CD4-positive, CD25-positive, alpha-beta regulatory T cell (primary cell): ENCODE data around the gene SORCS2. TPM values are rescaled to one million over a fixed set of nuclear protein-coding genes. Genes with fewer than 3 reads are reported as not detected.

Source experiments
- ATAC-seq, 2 donors: fragments of 150-1000 bp; cut with Tn5 transposase; one replicate each; pipeline ENCODE4 v1.10.0; 2021; ENCODE audit warnings: low read depth in 2 of 2, moderate number of reproducible peaks in 2 of 2, moderate library complexity in 1 of 2
- DNase-seq, 3 donors: peaks; one replicate each; pipeline versions ENCODE4 v3.0.0 to v3.0.0-alpha.2; 2012 to 2022; ENCODE audit warnings: mixed read lengths in 1 of 3
- H3K27ac ChIP-seq: one replicate; pipeline ENCODE4 v1.7.0; 2013; ENCODE audit warnings: mild to moderate bottlenecking, low read length; ENCODE audit not compliant: insufficient read depth, poor library complexity, severe bottlenecking
- H3K27me3 ChIP-seq: one replicate; pipeline ENCODE4 v1.7.0; 2013; ENCODE audit warnings: low read length; ENCODE audit not compliant: control insufficient read depth, insufficient read depth
- H3K36me3 ChIP-seq: one replicate; pipeline ENCODE4 v1.7.0; 2013; ENCODE audit warnings: mild to moderate bottlenecking, low read length, moderate library complexity; ENCODE audit not compliant: control insufficient read depth, insufficient read depth
- H3K4me1 ChIP-seq: 2 replicates; pipeline ENCODE4 v1.7.0; 2013; ENCODE audit warnings: mild to moderate bottlenecking, low read length; ENCODE audit not compliant: insufficient read depth, control insufficient read depth, poor library complexity, severe bottlenecking
- H3K4me3 ChIP-seq: one replicate; pipeline ENCODE4 v1.7.0; 2013; ENCODE audit warnings: low read depth, mild to moderate bottlenecking, low read length, moderate library complexity
- H3K9me3 ChIP-seq, 2 experiments: 1 replicate in 1 of 2; 2 replicates in 1 of 2; pipeline ENCODE4 v1.7.0; 2013; ENCODE audit warnings: low read length in 2 of 2, mild to moderate bottlenecking in 1 of 2, moderate library complexity in 1 of 2; ENCODE audit not compliant: control insufficient read depth in 2 of 2
- H3K27ac Mint-ChIP-seq, 3 donors: one replicate each; pipeline ENCODE4 v1.8.0; 2020 to 2022; ENCODE audit warnings: mild to moderate bottlenecking in 3 of 3, mixed read lengths in 3 of 3, moderate library complexity in 2 of 3
- H3K27me3 Mint-ChIP-seq: one replicate; pipeline ENCODE4 v1.8.0; 2022; ENCODE audit warnings: mild to moderate bottlenecking, mixed read lengths
- H3K36me3 Mint-ChIP-seq: one replicate; pipeline ENCODE4 v1.8.0; 2020; ENCODE audit warnings: mixed read lengths
- H3K4me1 Mint-ChIP-seq, 4 donors: one replicate each; pipeline ENCODE4 v1.8.0; 2020 to 2022; ENCODE audit warnings: mixed read lengths in 4 of 4, mild to moderate bottlenecking in 1 of 4
- H3K4me3 Mint-ChIP-seq, 4 donors: one replicate each; pipeline ENCODE4 v1.8.0; 2020 to 2022; ENCODE audit warnings: mild to moderate bottlenecking in 4 of 4, mixed read lengths in 4 of 4, moderate library complexity in 3 of 4
- H3K9me3 Mint-ChIP-seq, 7 donors: one replicate each; pipeline ENCODE4 v1.8.0; 2020 to 2022; ENCODE audit warnings: mixed read lengths in 7 of 7, mild to moderate bottlenecking in 3 of 7, moderate library complexity in 2 of 7
- polyA plus RNA-seq, 4 donors: library from polyadenylated mRNA; unstranded; fragments of 300-500 nt; fragmentation: Illumina TruSeq; gene quantifications; one replicate each; pipeline ENCODE4 v1.2.3, GENCODE V29; 2021
- total RNA-seq: library from RNA; stranded (reverse); gene quantifications from one replicate; pipeline ENCODE4 v1.2.3, GENCODE V29; 2022

Gene SORCS2
- total and polyA plus RNA-seq, 5 donors from 2014 or later = not detected

GRCh38 chr4:7182616-7183015 is 9.7 kb upstream of the SORCS2 start:
- H3K4me1 Mint-ChIP-seq = no peaks in the 10 kb centered on the region
- H3K36me3 Mint-ChIP-seq = peaks cover 5% of the 10 kb centered on the region
- H3K27me3 ChIP-seq = no peaks in the 10 kb centered on the region

GRCh38 chr4:7183161-7183560 is 9.2 kb upstream of the SORCS2 start:
- no peak overlapping the region for H3K4me3 ChIP-seq
- Mint-ChIP-seq H3K9me3 (peaks cover 3 to 15% (median 5%) of the 10 kb centered on the region in 7 donors), H3K27me3 (peaks cover 14% of the 10 kb centered on the region), H3K36me3 (peaks cover 5% of the 10 kb centered on the region), H3K27ac (no peak overlapping the region), H3K4me3 (no peak overlapping the region), H3K4me1 (no peaks in the 10 kb centered on the region)
- DNase-seq = no peak
- no peak for ATAC-seq
- H3K9me3 ChIP-seq = peaks cover 7 to 16% of the 10 kb centered on the region in 2 experiments
- H3K4me1 ChIP-seq = no peaks in the 10 kb centered on the region
- no peak overlapping the region for H3K27ac ChIP-seq
- H3K27me3 ChIP-seq = no peaks in the 10 kb centered on the region
- H3K36me3 ChIP-seq = no peaks in the 10 kb centered on the region

More at GRCh38 chr4:7182616-7183015, 9.7 kb upstream of the SORCS2 start:
- Histone ChIP-seq H3K36me3 (no peaks in the 10 kb centered on the region), H3K9me3 (peaks cover 7 to 16% of the 10 kb centered on the region in 2 experiments), H3K4me3 (no peak overlapping the region), H3K27ac (no peak overlapping the region), H3K4me1 (no peaks in the 10 kb centered on the region)
- H3K27me3 Mint-ChIP-seq = peaks cover 9% of the 10 kb centered on the region
- H3K4me3 Mint-ChIP-seq = no peak overlapping the region
- no peak for DNase-seq
- peaks cover 3 to 15% (median 5%) of the 10 kb centered on the region in 7 donors for H3K9me3 Mint-ChIP-seq
- H3K27ac Mint-ChIP-seq = peak overlapping the region in 1 of 3 donors; percentile 15
- no peak for ATAC-seq

GRCh38 chr4:7183780-7184460 is 8.4 kb upstream of the SORCS2 start:
- Mint-ChIP-seq H3K4me3 (no peak overlapping the region), H3K9me3 (peaks cover 3 to 15% (median 5%) of the 10 kb centered on the region in 7 donors), H3K27me3 (peaks cover 17% of the 10 kb centered on the region), H3K27ac (no peak overlapping the region), H3K4me1 (no peaks in the 10 kb centered on the region), H3K36me3 (peaks cover 5% of the 10 kb centered on the region)
- DNase-seq (no peak), ATAC-seq (no peak)
- H3K36me3 ChIP-seq = no peaks in the 10 kb centered on the region
- H3K4me1 ChIP-seq = no peaks in the 10 kb centered on the region
- no peak overlapping the region for H3K4me3 ChIP-seq
- no peak overlapping the region for H3K27ac ChIP-seq
- peaks cover 7 to 13% of the 10 kb centered on the region in 2 experiments for H3K9me3 ChIP-seq
- H3K27me3 ChIP-seq = no peaks in the 10 kb centered on the region

GRCh38 chr4:7185487-7186030 is 6.8 kb upstream of the SORCS2 start:
- H3K27ac ChIP-seq = no peak overlapping the region
- no peak for DNase-seq
- Mint-ChIP-seq H3K9me3 (peaks cover 0 to 7% (median 0%) of the 10 kb centered on the region in 7 donors), H3K27me3 (peaks cover 25% of the 10 kb centered on the region), H3K36me3 (no peaks in the 10 kb centered on the region), H3K4me1 (no peaks in the 10 kb centered on the region), H3K4me3 (no peak overlapping the region), H3K27ac (no peak overlapping the region)
- H3K36me3 ChIP-seq = no peaks in the 10 kb centered on the region
- no peak overlapping the region for H3K4me3 ChIP-seq
- no peaks in the 10 kb centered on the region for H3K4me1 ChIP-seq
- H3K27me3 ChIP-seq = no peaks in the 10 kb centered on the region
- ATAC-seq = no peak
- H3K9me3 ChIP-seq = no peaks in the 10 kb centered on the region

GRCh38 chr4:7186031-7186430 is 6.3 kb upstream of the SORCS2 start:
- Mint-ChIP-seq H3K4me1 (no peaks in the 10 kb centered on the region), H3K9me3 (peaks cover 0 to 7% (median 0%) of the 10 kb centered on the region in 7 donors), H3K27ac (no peak overlapping the region), H3K4me3 (no peak overlapping the region), H3K27me3 (peaks cover 29% of the 10 kb centered on the region), H3K36me3 (no peaks in the 10 kb centered on the region)
- no peak overlapping the region for H3K27ac ChIP-seq
- no peak for DNase-seq
- no peaks in the 10 kb centered on the region for H3K36me3 ChIP-seq
- ATAC-seq = no peak
- no peaks in the 10 kb centered on the region for H3K4me1 ChIP-seq
- no peak overlapping the region for H3K4me3 ChIP-seq
- H3K27me3 ChIP-seq = no peaks in the 10 kb centered on the region
- no peaks in the 10 kb centered on the region for H3K9me3 ChIP-seq

- H3K27ac Mint-ChIP-seq = no peak overlapping the region
Observed at GRCh38 chr4:7186516-7187167, 5.7 kb upstream of the SORCS2 start.

GRCh38 chr4:7187168-7187535 is 5.2 kb upstream of the SORCS2 start:
- H3K27me3 Mint-ChIP-seq = peaks cover 35% of the 10 kb centered on the region

More at GRCh38 chr4:7186516-7187167, 5.7 kb upstream of the SORCS2 start:
- DNase-seq (no peak), ATAC-seq (no peak)
- Mint-ChIP-seq H3K4me3 (no peak overlapping the region), H3K27me3 (peaks cover 30% of the 10 kb centered on the region), H3K9me3 (peaks cover 0 to 6% (median 0%) of the 10 kb centered on the region in 7 donors), H3K36me3 (no peaks in the 10 kb centered on the region), H3K4me1 (no peaks in the 10 kb centered on the region)
- H3K4me1 ChIP-seq = no peaks in the 10 kb centered on the region
- no peaks in the 10 kb centered on the region for H3K36me3 ChIP-seq
- H3K27me3 ChIP-seq = no peaks in the 10 kb centered on the region
- H3K27ac ChIP-seq = no peak overlapping the region
- H3K9me3 ChIP-seq = no peaks in the 10 kb centered on the region
- no peak overlapping the region for H3K4me3 ChIP-seq

More at GRCh38 chr4:7187168-7187535, 5.2 kb upstream of the SORCS2 start:
- ATAC-seq (no peak), DNase-seq (no peak)
- H3K36me3 Mint-ChIP-seq = no peaks in the 10 kb centered on the region
- Histone ChIP-seq H3K9me3 (no peaks in the 10 kb centered on the region), H3K27ac (no peak overlapping the region), H3K4me3 (no peak overlapping the region), H3K36me3 (no peaks in the 10 kb centered on the region), H3K27me3 (no peaks in the 10 kb centered on the region), H3K4me1 (no peaks in the 10 kb centered on the region)
- H3K4me3 Mint-ChIP-seq = no peak overlapping the region
- H3K4me1 Mint-ChIP-seq = peaks cover 0 to 2% (median 0%) of the 10 kb centered on the region in 4 donors
- no peak overlapping the region for H3K27ac Mint-ChIP-seq
- peaks cover 0 to 6% (median 0%) of the 10 kb centered on the region in 7 donors for H3K9me3 Mint-ChIP-seq
